PC-9 (cell line): ENCODE data around the gene MCEMP1. TPM values are rescaled to one million over a fixed set of nuclear protein-coding genes. Genes with fewer than 3 reads are reported as not detected.

Source experiments
- BruUV-seq: library from RNA; stranded (reverse); fragments of 400-500 nt; replicated peaks from 2 replicates; lab custom pipeline; 2021; lab: Mats Ljungman, UMichigan
- CTCF ChIA-PET: fragments of 300-600 bp; sonication (Branson Sonifier 250); formaldehyde crosslinking; loops from one replicate; lab custom pipeline; 2022; ENCODE audit warnings: antibody characterized with exemption; lab: Charles Lee
- POLR2A ChIA-PET: fragments of 300-600 bp; sonication (Branson Sonifier 250); formaldehyde crosslinking; loops from one replicate; lab custom pipeline; 2022; ENCODE audit warnings: antibody characterized with exemption; ENCODE audit not compliant: unreplicated experiment; lab: Charles Lee
- DNase-seq, 2 experiments: peaks; one replicate each; pipeline versions ENCODE4 v3.0.0 to v3.0.0-alpha.2; 2015 to 2022; ENCODE audit warnings: mixed read lengths in 1 of 2
- H2AFZ ChIP-seq: fragments of 200-600 bp; sonication (generic); 2 replicates; pipeline ENCODE4 v1.8.1; 2017; ENCODE audit warnings: antibody characterized with exemption
- H3F3A ChIP-seq: fragments of 200-600 bp; sonication (generic); 2 replicates; pipeline ENCODE4 v1.8.1; 2017; ENCODE audit warnings: antibody characterized with exemption, mild to moderate bottlenecking, low read depth; ENCODE audit not compliant: insufficient read depth
- H3K27ac ChIP-seq: fragments of 200-600 bp; sonication (generic); 2 replicates; pipeline ENCODE4 v1.6.1; 2016; ENCODE audit warnings: mixed run types
- H3K27me3 ChIP-seq: fragments of 200-600 bp; sonication (generic); 2 replicates; pipeline ENCODE4 v1.6.1; 2016; ENCODE audit warnings: low read depth, mixed run types; ENCODE audit not compliant: insufficient read depth
- H3K36me3 ChIP-seq: fragments of 200-600 bp; sonication (generic); 2 replicates; pipeline ENCODE4 v1.6.1; 2016; ENCODE audit warnings: low read depth, mixed run types
- H3K4me1 ChIP-seq: fragments of 200-600 bp; sonication (generic); replicated peaks from 2 replicates; pipeline ENCODE4 v1.6.1; 2016; ENCODE audit warnings: mixed run types; ENCODE audit not compliant: insufficient read depth
- H3K4me2 ChIP-seq: fragments of 200-600 bp; sonication (generic); 2 replicates; pipeline ENCODE4 v1.6.1; 2017; ENCODE audit warnings: mixed run types
- H3K4me3 ChIP-seq: fragments of 200-600 bp; sonication (generic); 2 replicates; pipeline ENCODE4 v1.6.1; 2016; ENCODE audit warnings: mixed run types
- H3K79me2 ChIP-seq: fragments of 200-600 bp; sonication (generic); 2 replicates; pipeline ENCODE4 v1.6.1; 2017; ENCODE audit warnings: low read depth, mixed run types
- H3K9me2 ChIP-seq: fragments of 200-600 bp; sonication (generic); 2 replicates; pipeline ENCODE4 v1.8.1; 2017; ENCODE audit warnings: mild to moderate bottlenecking; ENCODE audit not compliant: insufficient read depth
- H3K9me3 ChIP-seq: fragments of 200-600 bp; sonication (generic); 2 replicates; pipeline ENCODE4 v1.8.1; 2016; ENCODE audit warnings: low read depth; ENCODE audit not compliant: insufficient read depth
- H4K20me1 ChIP-seq: fragments of 200-600 bp; sonication (generic); 2 replicates; pipeline ENCODE4 v1.8.1; 2017; ENCODE audit not compliant: insufficient read depth
- EZH2 ChIP-seq: fragments of 200-600 bp; sonication (generic); IDR thresholded peaks from 2 replicates; pipeline ENCODE4 v1.8.0; 2017; ENCODE audit warnings: antibody characterized with exemption, low read depth
- intact Hi-C: fragments of 100-400 bp; cut with micrococcal nuclease; formaldehyde crosslinking; loops from one replicate; pipeline ENCODE4 v1.10.0; 2022; ENCODE audit not compliant: unreplicated experiment
- total RNA-seq: library from RNA; stranded (reverse); gene quantifications from 2 replicates; pipeline ENCODE4 v1.2.3, GENCODE V29; 2021
- TF ChIP-seq, protein P1 (sequence below): fragments of 200-600 bp; sonication (generic); conservative IDR thresholded peaks from 2 replicates; pipeline ENCODE4 v1.6.1; 2017; ENCODE audit warnings: mixed run types, antibody characterized with exemption, mild to moderate bottlenecking, moderate library complexity

The MCEMP1 gene
- total RNA-seq, 1 experiment from 2014 or later, result not detected

DNA sequence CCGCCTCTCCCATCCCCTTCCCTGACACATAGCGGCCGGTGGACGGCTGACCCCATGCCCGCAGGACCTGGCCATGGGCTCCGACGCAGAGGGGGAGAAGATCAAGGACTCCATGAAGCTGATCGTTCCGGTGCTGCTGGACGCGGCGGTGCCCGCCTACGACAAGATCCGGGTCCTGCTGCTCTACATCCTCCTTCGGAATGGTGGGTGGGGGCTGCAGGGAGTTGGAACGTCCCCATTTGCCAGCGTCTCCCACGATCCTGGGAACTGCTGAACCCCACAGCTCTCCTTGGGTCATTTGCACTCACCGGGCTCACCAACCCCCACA is 32.4 kb upstream of the MCEMP1 start:
- Histone ChIP-seq H3K4me3 (no peak overlapping the region), H2AFZ (no peak overlapping the region), H3K79me2 (0 out of 2 replicates have a peak, but pooled peaks cover 11% of the 10 kb centered on the region), H3K4me1 (no peaks in the 10 kb centered on the region), H3K4me2 (no peak overlapping the region), H3K27me3 (no peaks in the 10 kb centered on the region), H3K9me3 (no peaks in the 10 kb centered on the region; the same call in 1 of the 2 replicates), H4K20me1 (peaks cover 9% of the 10 kb centered on the region; the same call in 1 of the 2 replicates), H3F3A (peaks cover 37% of the 10 kb centered on the region), H3K27ac (no peak overlapping the region), H3K36me3 (no peaks in the 10 kb centered on the region), H3K9me2 (no peaks in the 10 kb centered on the region)
- intact Hi-C loops, result no loop called here
- DNase-seq, result no peak
- no TSS peak for BruUV-seq
- CTCF ChIA-PET, result no interaction called here
- POLR2A ChIA-PET, result interaction anchor here (0.6 kb wide), 1 partner anchor 17 kb away, joined by 4 read pairs; no protein-coding TSS in a partner anchor
- TF ChIP-seq, protein P1, sequence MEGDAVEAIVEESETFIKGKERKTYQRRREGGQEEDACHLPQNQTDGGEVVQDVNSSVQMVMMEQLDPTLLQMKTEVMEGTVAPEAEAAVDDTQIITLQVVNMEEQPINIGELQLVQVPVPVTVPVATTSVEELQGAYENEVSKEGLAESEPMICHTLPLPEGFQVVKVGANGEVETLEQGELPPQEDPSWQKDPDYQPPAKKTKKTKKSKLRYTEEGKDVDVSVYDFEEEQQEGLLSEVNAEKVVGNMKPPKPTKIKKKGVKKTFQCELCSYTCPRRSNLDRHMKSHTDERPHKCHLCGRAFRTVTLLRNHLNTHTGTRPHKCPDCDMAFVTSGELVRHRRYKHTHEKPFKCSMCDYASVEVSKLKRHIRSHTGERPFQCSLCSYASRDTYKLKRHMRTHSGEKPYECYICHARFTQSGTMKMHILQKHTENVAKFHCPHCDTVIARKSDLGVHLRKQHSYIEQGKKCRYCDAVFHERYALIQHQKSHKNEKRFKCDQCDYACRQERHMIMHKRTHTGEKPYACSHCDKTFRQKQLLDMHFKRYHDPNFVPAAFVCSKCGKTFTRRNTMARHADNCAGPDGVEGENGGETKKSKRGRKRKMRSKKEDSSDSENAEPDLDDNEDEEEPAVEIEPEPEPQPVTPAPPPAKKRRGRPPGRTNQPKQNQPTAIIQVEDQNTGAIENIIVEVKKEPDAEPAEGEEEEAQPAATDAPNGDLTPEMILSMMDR, result no peak
- TF ChIP-seq EZH2, result no peak

DNA sequence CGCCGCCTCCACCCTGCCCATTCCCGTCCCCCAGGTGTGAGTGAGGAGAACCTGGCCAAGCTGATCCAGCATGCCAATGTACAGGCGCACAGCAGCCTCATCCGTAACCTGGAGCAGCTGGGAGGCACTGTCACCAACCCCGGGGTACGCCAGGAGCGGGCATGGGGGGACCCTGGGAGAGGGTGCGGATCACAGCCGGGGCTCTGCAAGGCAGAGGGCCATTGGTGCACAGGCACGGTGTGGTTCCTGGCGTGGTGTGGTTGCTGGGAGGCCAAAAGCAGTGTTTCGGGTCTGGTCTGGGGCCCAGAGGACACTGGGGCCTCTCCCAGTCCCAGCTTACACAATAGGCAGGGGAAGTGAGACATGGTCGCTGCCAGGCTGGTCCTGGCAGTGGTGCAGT is 31.7 kb upstream of the MCEMP1 start:
- no peak overlapping the region for H3K4me3 ChIP-seq
- POLR2A ChIA-PET, result no interaction called here
- no peaks in the 10 kb centered on the region for H3K4me1 ChIP-seq
- H3K36me3 ChIP-seq, result no peaks in the 10 kb centered on the region
- H3K27me3 ChIP-seq, result no peaks in the 10 kb centered on the region
- DNase-seq, result no peak
- 0 out of 2 replicates have a peak, but pooled peaks cover 4% of the 10 kb centered on the region for H4K20me1 ChIP-seq
- 0 out of 2 replicates have a peak, but pooled peaks cover 5% of the 10 kb centered on the region for H3K79me2 ChIP-seq
- H3K27ac ChIP-seq, result no peak overlapping the region
- TF ChIP-seq, protein P1, result no peak
- TF ChIP-seq EZH2, result no peak
- no peaks in the 10 kb centered on the region for H3K9me2 ChIP-seq
- BruUV-seq, result no TSS peak
- H3K4me2 ChIP-seq, result no peak overlapping the region
- CTCF ChIA-PET, result no interaction called here
- H3K9me3 ChIP-seq, result no peaks in the 10 kb centered on the region
- intact Hi-C loops, result no loop called here
- no peak overlapping the region for H2AFZ ChIP-seq
- peaks cover 32% of the 10 kb centered on the region for H3F3A ChIP-seq

DNA sequence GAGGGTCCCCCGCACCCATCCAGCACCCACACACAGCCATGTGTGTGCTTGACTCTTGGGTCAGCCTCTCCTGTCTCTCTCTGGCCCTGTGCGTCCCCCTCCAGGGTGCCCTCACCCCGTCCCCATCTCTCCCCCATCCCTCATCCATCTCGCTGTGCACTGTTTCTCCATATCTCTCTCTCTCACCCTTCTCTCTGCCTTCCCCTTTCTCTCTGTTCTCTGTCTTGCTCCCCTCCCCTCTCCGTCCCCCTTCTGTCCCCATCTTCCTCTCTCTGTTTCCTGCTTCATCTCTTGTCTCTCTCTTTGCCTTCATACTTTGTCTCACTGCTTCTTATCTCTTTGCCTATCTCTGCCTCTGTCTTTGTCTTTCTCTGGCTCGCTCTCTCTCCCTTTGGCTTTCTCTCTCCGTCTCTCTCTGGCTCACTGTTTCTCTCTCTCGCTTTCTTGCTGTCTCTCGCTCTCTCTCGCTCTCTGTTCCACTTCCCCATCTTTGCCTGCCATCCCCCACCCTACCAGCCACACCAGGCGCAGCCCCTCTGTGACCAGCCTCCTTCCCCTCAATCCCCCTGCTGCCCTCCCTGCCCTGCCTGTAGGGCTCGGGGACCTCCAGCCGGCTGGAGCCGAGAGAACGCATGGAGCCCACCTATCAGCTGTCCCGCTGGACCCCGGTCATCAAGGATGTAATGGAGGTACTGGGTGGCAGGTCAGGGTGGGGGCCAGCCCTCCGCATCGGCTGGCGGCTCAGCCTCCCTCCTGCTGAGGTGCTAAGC is 31.0 kb upstream of the MCEMP1 start:
- no peak for DNase-seq
- Histone ChIP-seq H3K9me3 (no peaks in the 10 kb centered on the region), H3K36me3 (no peaks in the 10 kb centered on the region), H3K27ac (no peak overlapping the region), H3K9me2 (no peaks in the 10 kb centered on the region), H3K79me2 (no peaks in the 10 kb centered on the region), H2AFZ (no peak overlapping the region), H4K20me1 (0 out of 2 replicates have a peak, but pooled peaks cover 2% of the 10 kb centered on the region), H3F3A (peaks cover 25% of the 10 kb centered on the region), H3K4me2 (no peak overlapping the region), H3K27me3 (no peaks in the 10 kb centered on the region), H3K4me1 (no peaks in the 10 kb centered on the region), H3K4me3 (no peak overlapping the region)
- intact Hi-C loops, result no loop called here
- ChIA-PET POLR2A (no interaction called here), CTCF (no interaction called here)
- no TSS peak for BruUV-seq
- TF ChIP-seq, protein P1, result no peak
- TF ChIP-seq EZH2, result no peak
